Psoas muscle (tissue), 8 donors: ENCODE measurements around the gene UNC5B. TPM values are rescaled to one million over a fixed set of nuclear protein-coding genes. Genes with fewer than 3 reads are reported as not detected.

Source experiments
- ATAC-seq, 4 donors: fragments of 200-7000 bp; cut with Tn5 transposase; one replicate each; pipeline ENCODE4 v1.9.1; 2020; ENCODE audit warnings: moderate library complexity in 3 of 4, mild to moderate bottlenecking in 2 of 4
- DNase-seq, 2 donors: peaks; one replicate each; pipeline ENCODE4 v3.0.0-alpha.2; 2020
- H3K27ac ChIP-seq: fragments of 200-600 bp; one replicate; pipeline ENCODE4 v1.8.0; 2022
- H3K27me3 ChIP-seq, 3 donors: fragments of 200-600 bp in 1 of 3; one replicate each; pipeline versions ENCODE4 v1.6.1 to v1.8.0; 2013 to 2022; ENCODE audit warnings: low read length in 2 of 3, mild to moderate bottlenecking in 2 of 3, moderate library complexity in 1 of 3; ENCODE audit not compliant: insufficient read depth in 3 of 3
- H3K36me3 ChIP-seq, 2 donors: fragments of 200-600 bp in 1 of 2; one replicate each; pipeline versions ENCODE4 v1.6.1 to v1.8.0; 2013 to 2022; ENCODE audit warnings: low read depth in 1 of 2, mild to moderate bottlenecking in 1 of 2, moderate library complexity in 1 of 2; ENCODE audit not compliant: insufficient read depth in 1 of 2
- H3K4me1 ChIP-seq: fragments of 200-600 bp; one replicate; pipeline ENCODE4 v1.8.0; 2022
- H3K4me3 ChIP-seq: fragments of 200-600 bp; one replicate; pipeline ENCODE4 v1.8.0; 2022; ENCODE audit warnings: mild to moderate bottlenecking
- H3K9me3 ChIP-seq: fragments of 200-600 bp; one replicate; pipeline ENCODE4 v1.8.0; 2022
- WGBS, 3 donors: extraction: QIAGEN DNeasy Blood & Tissue Kit; methylation state at CpG; one replicate each; pipeline versions ENCODE4 v1.1.6 to v1.1.7; 2013; 5-methylcytosine and 5-hydroxymethylcytosine counted together
- intact Hi-C, 2 donors: fragments of 100-400 bp; cut with DNase I; formaldehyde crosslinking; loops; one replicate each; pipeline versions ENCODE4 v1.11.0 to v1.14.2; 2022
- polyA plus RNA-seq, 3 donors: library from polyadenylated mRNA; stranded (reverse); fragments of 200-250 nt; gene quantifications; one replicate each; pipeline ENCODE4 v1.2.3, GENCODE V29; 2013
- total RNA-seq, 4 donors: library from RNA; stranded (reverse); fragmentation: NEBNext Ultra II Directional in 2 of 4; extraction: Animal tissue kit (Norgen Biotek cat#: 25700) in 2 of 4; gene quantifications; one replicate each; pipeline versions ENCODE4 v1.2.1 to v1.2.4, GENCODE V29; 2021 to 2023
- TF ChIP-seq, protein P1 (sequence below): fragments of 200-600 bp; IDR thresholded peaks from one replicate; pipeline ENCODE4 v1.8.0; 2022; ENCODE audit warnings: antibody characterized with exemption
- donor health status: healthy with polysubstance abuse.
- donor health status: DM: no; HTN: no; CAD: no; lungs with moderate emphysema.
- donor health status: Bipolar disorder and iron deficiency.
- donor health status: healthy.
- donor health status: DM: yes; HTN: yes; CAD: no.
- donor health status: DM: no; HTN: no; CAD: no.
- donor health status: DM: no; HTN: no; CAD: no.
- donor health status: DM: yes; HTN: yes; CAD: no.

UNC5B gene
- total and polyA plus RNA-seq, 7 donors: 0.65 to 5.7 (median 1.3) TPM

DNA sequence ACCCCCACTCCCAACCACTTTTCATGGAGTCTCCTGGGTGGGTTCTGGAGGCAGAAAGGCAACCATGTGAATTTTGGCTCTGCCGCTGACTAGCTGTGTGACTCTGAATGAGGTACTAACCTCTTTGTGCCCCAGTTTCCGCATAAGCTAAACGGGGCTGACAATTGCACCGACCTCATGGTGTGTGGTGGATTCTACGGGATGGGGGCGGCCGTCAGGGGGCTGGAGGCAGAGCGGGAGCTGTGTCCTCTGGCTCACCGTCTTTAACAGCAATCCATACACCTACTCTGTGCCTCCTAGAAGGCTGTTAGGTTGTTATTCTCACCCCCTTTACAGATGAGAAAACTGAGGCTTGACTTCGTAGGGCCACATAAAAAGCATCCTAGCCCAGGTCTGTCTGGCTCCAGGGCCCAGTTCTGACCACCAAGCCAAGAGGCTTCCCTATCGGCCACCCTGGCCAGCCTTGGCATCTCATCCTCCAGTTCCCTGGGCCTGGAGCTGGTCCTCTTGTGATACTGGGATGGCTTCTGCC lies 102.4 kb downstream of the UNC5B start:
- TF ChIP-seq, protein P1, sequence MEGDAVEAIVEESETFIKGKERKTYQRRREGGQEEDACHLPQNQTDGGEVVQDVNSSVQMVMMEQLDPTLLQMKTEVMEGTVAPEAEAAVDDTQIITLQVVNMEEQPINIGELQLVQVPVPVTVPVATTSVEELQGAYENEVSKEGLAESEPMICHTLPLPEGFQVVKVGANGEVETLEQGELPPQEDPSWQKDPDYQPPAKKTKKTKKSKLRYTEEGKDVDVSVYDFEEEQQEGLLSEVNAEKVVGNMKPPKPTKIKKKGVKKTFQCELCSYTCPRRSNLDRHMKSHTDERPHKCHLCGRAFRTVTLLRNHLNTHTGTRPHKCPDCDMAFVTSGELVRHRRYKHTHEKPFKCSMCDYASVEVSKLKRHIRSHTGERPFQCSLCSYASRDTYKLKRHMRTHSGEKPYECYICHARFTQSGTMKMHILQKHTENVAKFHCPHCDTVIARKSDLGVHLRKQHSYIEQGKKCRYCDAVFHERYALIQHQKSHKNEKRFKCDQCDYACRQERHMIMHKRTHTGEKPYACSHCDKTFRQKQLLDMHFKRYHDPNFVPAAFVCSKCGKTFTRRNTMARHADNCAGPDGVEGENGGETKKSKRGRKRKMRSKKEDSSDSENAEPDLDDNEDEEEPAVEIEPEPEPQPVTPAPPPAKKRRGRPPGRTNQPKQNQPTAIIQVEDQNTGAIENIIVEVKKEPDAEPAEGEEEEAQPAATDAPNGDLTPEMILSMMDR: no peak
- no peaks in the 10 kb centered on the region for H3K36me3 ChIP-seq
- intact Hi-C loops: loop anchor here (2.0 to 10.0 kb wide), 10 partner anchors 68 to 1030 kb away; no protein-coding TSS in a partner anchor
- H3K4me3 ChIP-seq: no peak overlapping the region
- H3K27ac ChIP-seq: no peak overlapping the region
- ATAC-seq (no peak), DNase-seq (no peak)
- no peaks in the 10 kb centered on the region for H3K9me3 ChIP-seq
- WGBS, 3 donors: 52 to 57% (median 55%) methylated on average over 11 of the region's 11 CpGs
- H3K27me3 ChIP-seq: no peaks in the 10 kb centered on the region
- H3K4me1 ChIP-seq: peaks cover 13% of the 10 kb centered on the region

- Histone ChIP-seq H3K9me3 (no peaks in the 10 kb centered on the region), H3K27me3 (no peaks in the 10 kb centered on the region), H3K36me3 (no peaks in the 10 kb centered on the region), H3K27ac (no peak overlapping the region), H3K4me3 (no peak overlapping the region), H3K4me1 (peaks cover 18% of the 10 kb centered on the region)
- WGBS, 3 donors: 79 to 86% (median 81%) methylated on average over 3 of the region's 3 CpGs
- intact Hi-C loops: loop anchor here (2.0 to 10.0 kb wide), 9 partner anchors 66 to 1029 kb away; no protein-coding TSS in a partner anchor
- no peak for ATAC-seq
- no peak for DNase-seq
- TF ChIP-seq, protein P1: no peak
Measured at GRCh38 chr10:71316056-71316785, 103.9 kb downstream of the UNC5B start.

GRCh38 chr10:71316786-71317160 lies 104.4 kb downstream of the UNC5B start:
- intact Hi-C loops: loop anchor here (2.0 to 10.0 kb wide), 9 partner anchors 66 to 1028 kb away; no protein-coding TSS in a partner anchor
- WGBS, 3 donors: 69 to 85% (median 84%) methylated on average over 6 of the region's 6 CpGs
- TF ChIP-seq, protein P1: no peak

GRCh38 chr10:71317739-71318138 lies 105.4 kb downstream of the UNC5B start:
- intact Hi-C loops: loop anchor here (2.0 to 10.0 kb wide), 9 partner anchors 65 to 1027 kb away; no protein-coding TSS in a partner anchor
- 77 to 86% (median 83%) methylated on average over 6 of the region's 6 CpGs for WGBS, 3 donors

More at GRCh38 chr10:71316786-71317160, 104.4 kb downstream of the UNC5B start:
- DNase-seq (no peak), ATAC-seq (no peak)
- H3K36me3 ChIP-seq: no peaks in the 10 kb centered on the region
- H3K4me3 ChIP-seq: no peak overlapping the region
- H3K27ac ChIP-seq: no peak overlapping the region
- peaks cover 18% of the 10 kb centered on the region for H3K4me1 ChIP-seq
- no peaks in the 10 kb centered on the region for H3K27me3 ChIP-seq
- H3K9me3 ChIP-seq: no peaks in the 10 kb centered on the region

More at GRCh38 chr10:71317739-71318138, 105.4 kb downstream of the UNC5B start:
- no peak overlapping the region for H3K4me3 ChIP-seq
- H3K27me3 ChIP-seq: no peaks in the 10 kb centered on the region
- H3K9me3 ChIP-seq: no peaks in the 10 kb centered on the region
- TF ChIP-seq, protein P1: no peak
- peaks cover 0 to 2% of the 10 kb centered on the region in 2 donors for H3K36me3 ChIP-seq
- ATAC-seq: no peak
- no peak for DNase-seq
- H3K4me1 ChIP-seq: peaks cover 18% of the 10 kb centered on the region
- no peak overlapping the region for H3K27ac ChIP-seq
